GM19438 (cell line): ENCODE results near the gene BANP.
"Not testable (repeated sequence)": the region's sequence is repeated elsewhere in the genome, so short reads cannot be mapped to it uniquely, and the experiment has no call there.

ENCODE experiments used
- ATAC-seq: cut with Tn5 transposase; IDR thresholded peaks from one replicate; pipeline ENCODE4 v1.9.1; 2021; ENCODE audit warnings: low read depth; ENCODE audit not compliant: unreplicated experiment

Gene BANP

DNA sequence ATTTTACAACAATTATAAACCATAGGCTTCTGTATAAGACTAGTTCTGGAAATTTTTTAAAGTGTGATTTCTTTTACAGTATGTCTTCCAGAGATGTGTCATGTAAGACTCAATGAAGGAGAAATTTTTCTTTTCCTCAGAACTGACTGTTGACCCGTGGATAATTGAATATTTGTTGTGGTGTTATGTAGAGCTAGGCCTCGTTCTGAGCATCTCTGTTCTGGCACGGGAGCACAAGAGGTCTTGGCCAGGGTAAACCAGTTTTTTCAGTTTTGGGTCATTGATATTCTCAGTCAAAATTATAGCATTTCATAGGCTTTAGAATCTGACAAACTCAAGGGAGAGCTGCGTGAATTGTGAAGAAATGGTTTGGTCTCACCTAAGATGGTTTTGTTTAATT, 39.0 kb downstream of the BANP start:
- not testable (repeated sequence) for ATAC-seq

DNA sequence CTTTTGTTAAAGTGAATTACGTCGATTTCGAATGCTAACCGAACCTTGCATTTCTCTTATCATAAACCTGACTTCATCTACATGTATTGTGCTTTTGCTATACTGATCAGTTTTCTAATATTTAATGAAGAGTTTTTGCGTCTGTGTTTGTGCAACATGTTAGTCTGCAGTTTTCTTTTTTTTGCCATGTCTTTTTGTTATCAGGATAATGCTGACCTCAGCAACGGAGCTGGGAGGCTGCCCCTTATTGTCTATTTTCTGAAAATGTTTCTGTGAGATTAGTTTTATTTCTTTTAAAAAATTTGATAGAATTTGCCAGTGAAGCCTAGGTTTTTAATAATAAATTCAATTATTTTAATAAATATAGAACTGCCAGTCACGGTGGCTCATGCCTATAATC, 40.9 kb downstream of the BANP start:
- ATAC-seq, result not testable (repeated sequence)

DNA sequence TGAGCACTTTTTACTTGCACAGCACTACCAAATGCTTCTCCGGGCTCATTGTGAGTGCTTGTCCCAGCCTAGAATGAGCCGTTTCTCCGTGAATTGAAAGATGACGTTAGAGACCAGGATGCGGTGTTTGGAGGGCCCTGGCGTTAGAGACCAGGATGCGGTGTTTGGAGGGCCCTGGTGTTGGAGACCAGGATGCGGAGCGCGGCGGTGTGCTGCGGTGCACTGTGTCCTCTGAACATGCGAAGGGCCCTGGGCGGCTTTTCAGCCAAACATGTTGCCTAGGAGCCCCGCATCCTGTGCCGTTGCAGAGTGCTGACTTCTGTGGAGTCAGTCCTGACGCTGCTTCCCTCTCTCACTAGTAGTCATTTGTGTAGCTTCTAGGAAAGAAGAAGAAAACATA, 42.7 kb downstream of the BANP start:
- ATAC-seq, result no peak

DNA sequence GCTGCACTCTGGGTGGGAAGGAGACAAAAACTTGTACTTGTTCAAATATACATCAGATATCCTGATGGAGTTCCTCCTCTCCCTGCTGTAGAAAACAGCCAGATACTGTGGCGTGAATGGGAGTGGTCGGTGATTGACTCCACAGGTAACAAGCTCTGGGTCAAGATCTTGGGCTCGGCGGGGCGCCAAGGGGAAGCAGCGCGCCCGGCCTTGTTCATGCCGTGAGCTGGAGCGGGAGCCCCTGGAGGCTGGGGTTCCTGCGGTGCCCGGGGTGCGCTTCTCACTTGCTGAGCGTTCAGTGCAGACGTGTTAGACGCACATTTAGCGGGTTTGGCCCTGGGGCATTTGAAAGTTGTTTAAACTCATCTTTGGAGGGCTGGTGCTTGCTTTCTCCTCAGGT, 44.4 kb downstream of the BANP start:
- ATAC-seq, result no peak

DNA sequence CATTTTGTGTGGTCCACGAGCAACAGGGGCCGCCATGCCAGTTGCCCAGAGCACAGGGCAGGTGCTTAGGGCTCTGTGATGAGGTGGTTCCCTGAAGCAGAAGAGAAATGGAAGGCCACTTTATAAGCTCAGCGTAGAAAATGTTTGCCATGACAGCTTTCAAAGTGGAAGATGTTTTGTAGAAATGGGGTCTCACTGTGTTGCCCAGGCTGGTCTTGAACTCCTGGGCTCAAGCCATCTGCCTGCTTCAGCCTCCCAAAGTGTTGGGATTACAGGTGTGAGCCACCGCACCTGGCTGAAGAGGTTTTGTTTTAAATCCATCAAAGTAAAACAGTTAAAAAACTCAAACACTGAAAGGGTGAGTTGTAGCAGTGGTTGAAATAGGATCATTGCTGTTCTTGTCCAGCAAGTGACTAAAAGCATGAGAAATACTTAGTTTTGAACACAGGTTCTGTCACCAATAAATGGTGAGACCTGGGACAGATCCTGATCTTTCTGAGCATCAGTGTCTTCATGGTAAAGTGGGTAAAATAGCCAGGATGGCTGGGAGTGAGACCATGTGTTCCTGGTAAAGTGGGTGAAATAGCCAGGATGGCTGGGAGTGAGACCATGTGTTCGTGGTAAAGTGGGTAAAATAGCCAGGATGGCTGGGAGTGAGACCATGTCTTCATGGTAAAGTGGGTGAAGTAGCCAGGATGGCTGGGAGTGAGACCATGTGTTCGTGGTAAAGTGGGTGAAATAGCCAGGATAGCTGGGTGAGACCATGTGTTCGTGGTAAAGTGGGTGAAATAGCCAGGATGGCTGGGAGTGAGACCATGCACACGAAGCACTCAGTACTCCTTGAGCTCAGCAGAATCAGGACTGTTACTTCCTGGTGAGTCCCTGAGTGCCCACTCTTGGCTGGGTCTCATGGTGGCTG, 46.0 kb downstream of the BANP start:
- ATAC-seq, result no peak

DNA sequence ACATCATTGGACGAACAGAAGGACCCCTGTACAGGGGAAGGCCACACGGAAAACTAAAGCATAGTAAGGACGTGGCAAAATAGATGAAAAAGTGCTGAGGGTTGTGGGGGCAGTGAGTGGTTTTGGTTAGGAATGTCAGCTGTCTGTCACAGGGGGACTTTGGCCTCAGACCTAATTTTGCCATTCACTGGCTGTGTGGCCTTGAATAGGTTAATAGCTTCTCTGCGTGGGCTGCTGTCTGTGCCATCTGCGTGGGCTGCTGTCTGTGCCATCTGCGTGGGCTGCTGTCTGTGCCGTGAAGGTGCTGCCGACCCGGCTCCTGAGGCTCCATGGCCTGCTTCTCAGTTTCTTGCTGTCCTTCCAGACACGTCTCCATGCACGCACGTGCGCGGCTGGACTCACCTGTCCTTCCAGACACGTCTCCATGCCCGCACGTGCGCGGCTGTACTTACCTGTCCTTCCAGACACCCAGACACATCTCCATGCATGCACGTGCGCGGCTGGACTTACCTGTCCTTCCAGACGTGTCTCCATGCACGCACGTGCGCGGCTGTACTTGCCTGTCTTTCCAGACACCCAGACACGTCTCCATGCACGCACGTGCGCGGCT, 47.1 kb downstream of the BANP start:
- ATAC-seq, result not testable (repeated sequence)

DNA sequence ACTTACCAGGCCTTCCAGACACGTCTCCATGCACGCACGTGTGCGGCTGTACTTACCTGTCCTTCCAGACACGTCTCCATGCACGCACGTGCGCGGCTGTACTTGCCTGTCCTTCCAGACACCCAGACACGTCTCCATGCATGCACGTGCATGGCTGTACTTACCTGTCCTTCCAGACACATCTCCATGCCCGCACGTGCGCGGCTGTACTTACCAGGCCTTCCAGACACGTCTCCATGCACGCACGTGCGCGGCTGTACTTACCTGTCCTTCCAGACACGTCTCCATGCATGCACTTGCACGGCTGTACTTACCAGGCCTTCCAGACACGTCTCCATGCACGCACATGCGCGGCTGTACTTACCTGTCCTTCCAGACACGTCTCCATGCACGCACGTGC, 47.8 kb downstream of the BANP start:
- not testable (repeated sequence) for ATAC-seq

DNA sequence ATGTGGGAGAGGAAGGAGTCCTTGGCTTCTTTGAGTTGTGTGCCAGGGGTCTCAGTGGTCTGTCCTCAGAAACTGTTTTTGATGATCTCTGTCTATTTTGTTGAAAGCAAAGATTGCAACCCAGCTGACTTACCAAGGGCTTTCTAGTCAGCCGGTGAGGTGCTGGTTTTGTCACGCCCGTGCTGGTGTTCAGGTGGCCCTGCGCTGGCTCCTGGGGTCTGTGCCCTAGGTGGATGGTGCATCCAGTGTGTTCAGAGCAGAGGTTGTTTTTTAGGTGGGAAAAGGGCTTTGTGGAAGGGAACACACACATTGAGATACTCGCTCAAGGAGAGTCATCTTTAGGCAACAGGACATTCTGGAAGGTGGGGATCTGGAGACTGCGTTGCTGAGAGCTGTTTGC, 51.0 kb downstream of the BANP start:
- no peak for ATAC-seq

DNA sequence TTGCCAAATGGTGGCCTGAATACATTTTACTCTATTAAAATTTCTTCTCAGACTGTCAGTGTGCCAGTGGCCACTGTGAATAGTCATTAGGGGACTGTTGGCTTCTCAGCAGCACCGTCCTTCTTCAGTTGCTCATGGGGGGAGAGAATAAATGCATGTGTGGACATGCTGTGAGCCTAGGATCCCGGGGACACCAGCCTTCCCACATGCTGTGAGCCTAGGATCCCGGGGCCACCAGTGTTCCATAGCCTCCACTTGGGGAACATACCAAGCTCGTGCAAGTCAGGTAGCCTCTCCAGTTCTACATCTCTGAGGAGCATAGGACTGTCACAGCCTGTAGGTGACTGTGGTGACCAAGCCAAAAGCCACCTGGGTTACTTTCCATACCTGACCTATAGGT, 51.5 kb downstream of the BANP start:
- ATAC-seq, result no peak

DNA sequence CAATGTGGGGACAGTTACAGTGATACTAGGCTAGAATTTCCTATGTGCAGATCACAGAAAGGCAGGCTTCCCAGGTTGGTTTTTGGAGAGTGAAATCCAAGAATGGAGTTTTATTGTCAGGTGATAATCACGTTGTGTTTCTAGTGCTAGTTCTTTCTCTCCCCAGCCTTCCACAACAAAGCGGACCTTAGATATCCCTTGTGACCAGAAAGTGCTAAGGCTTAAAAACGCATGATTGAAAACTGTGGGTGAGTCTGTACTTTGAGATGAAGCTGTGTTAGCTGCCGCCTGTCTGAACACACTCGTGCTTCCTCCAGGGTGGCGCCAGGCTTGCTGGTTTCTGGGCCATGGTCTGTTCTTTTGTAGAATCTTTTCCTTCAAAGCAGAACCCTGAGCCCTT, 52.1 kb downstream of the BANP start:
- no peak for ATAC-seq

DNA sequence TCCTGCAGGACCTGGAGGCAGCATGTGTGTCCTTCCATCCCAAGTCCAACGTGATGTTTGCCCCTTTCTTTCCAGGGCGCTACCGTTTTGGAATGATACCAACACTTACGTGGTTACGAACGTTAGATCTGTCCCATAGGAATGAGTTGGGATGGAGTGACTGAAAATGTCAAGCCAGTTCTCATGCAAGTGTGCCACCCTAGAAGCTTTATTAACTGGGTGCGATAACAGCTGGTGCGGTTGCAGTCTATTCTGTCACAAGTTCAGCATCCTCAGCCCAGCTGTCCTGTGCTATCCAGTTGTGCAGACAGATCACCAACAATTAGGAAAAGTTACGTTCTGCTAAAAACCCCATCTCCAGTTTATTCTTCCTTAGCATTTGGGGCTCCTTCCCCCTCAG, 52.5 kb downstream of the BANP start:
- no peak for ATAC-seq

DNA sequence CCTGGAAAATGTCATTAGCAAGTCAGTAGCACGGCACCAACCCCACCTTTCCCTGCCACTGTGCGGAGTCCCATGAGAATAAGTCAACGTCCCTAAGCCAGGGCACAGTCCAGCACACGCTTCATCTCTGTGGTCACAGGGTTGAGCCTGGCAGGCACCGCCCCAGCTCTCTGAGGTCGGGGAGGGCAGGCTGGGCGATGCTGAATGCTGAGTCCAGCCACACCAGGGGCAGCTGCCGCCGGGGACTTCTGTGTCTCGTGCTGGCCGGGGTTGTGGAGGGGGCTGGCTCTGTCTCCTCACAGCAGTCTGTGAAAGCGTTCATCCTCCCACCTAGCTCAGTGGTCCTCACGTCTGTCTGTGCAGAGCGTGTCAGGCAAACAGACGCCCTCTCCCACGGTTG, 53.2 kb downstream of the BANP start:
- no peak for ATAC-seq

DNA sequence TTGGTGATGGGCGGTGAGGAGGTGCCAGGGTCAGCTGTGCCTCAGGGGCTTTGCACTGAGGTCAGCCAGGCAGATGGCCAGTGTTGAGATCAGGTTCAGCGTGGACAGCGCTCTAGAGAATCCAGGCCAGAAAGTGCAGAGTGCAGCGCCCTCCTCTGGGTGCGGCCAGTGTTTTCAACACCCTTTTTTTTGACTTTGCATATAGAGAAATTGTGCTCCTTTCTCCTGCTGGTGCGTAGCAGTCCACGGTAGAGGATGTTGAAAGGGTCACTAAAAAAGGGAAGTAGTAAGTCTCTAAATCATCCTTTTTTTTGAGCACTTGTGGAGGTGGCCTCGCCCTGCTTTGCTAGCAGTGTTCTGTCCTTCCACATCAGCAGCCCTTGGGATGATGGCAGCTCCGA, 53.9 kb downstream of the BANP start:
- no peak for ATAC-seq

DNA sequence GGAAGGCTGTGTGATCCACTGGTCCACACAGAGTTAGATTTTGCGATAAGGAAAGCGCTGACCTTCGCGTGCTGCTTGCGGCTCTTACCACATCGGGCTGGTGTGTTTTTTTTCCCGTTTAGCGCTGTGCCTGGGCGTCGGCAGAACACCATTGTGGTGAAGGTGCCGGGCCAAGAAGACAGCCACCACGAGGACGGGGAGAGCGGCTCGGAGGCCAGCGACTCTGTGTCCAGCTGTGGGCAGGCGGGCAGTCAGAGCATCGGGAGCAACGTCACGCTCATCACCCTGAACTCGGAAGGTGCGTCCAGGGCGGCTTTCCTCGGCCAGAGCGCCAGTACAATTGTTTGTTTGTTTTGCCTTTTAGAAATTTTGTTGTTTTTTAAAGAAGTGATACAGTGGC, 54.7 kb downstream of the BANP start:
- ATAC-seq, result no peak

DNA sequence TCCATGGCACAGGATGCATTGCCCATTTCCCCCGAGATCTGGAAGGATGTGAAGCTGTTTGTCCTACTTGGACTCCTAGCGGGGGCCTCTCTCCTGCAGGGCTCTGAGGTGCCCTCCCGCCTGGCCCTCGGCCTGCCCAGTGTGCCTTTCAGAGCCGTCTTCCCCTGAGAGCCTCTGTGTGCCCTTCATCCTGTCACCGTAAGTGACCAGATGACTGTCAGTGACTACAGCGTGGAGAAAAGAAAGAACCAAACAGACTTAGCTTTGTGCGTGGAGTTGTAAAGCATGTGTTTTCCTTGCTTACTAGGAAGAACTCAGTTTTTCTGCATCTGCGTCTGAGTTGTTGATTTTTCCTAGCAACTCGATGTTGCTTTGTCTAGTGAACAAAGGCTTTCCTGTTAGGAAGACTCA, 56.1 kb downstream of the BANP start:
- ATAC-seq, result no peak

DNA sequence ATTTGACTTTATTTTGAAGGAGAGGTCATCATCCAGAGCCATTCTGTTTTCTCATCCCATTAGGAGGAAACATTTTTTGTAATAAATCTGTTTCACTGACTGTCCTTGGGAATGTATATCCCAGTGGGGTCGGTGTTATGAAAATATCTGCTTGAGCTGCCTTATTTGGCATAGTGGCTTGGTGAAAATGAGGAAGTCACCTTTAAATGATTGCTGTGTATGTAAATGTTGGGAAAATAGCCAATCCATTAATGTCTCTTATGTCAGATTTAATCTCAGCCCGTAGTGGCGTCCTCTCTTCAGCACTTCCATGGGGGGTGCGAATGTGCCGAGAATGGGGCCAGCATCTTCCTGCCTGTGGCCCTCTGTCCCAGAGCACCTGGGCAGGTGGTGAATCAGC, 57.6 kb downstream of the BANP start:
- no peak for ATAC-seq

DNA sequence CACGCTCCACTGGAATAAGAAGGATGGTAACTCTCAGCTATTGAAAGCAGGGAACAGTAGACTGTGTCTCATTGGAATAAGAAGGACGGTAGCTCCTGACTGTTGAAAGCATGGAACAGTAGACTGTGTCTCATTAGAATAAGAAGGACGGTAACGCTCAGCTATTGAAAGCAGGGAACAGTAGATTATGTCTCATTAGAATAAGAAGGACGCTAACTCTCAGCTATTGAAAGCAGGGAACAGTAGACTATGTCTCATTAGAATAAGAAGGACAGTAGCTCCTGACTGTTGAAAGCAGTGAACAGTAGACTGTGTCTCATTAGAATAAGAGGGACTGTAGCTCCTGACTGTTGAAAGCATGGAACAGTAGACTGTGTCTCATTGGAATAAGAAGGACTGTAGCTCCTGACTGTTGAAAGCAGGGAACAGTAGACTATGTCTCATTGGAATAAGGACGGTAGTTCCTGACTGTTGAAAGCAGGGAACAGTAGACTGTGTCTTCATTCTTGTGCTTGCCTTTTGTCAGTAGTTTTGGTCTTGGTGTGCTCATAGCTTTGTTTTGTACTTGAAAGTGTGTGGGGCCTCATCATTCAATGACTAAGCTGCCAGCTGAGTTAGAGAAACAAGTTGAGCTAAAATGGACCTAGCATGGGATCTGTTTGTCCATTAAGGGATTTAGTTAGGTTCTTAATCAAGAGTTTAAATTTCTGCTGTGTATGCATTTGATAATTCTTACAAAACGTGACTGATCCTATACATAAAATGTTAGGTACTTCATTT, 58.5 kb downstream of the BANP start:
- no peak for ATAC-seq

DNA sequence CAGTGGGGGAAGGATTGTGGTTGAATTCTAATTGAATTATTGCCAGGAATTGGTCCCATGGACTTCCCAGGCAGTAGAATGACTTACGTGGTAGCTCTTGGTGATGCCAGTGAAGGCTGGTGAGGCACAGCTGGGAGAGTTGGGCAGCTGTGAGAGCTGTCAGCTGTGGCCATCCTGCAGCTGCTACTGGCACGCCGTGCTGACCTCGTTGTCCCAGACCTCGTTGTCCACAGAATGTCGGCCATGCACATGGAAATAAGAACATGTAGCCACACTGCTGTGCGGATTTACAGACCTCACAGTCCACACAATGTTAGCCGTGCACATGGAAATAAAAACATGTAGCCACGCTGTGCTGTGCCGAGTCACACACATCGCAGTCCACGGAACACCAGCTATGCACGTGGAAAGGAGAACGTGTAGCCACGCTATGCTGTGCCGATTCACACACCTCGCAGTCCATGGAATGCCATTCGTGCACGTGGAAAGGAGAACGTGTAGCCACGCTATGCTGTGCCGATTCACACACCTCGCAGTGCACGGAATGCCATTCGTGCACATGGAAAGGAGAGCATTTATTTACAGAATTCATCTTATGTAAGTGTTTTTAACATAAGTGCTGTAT, 59.2 kb downstream of the BANP start:
- no peak for ATAC-seq

DNA sequence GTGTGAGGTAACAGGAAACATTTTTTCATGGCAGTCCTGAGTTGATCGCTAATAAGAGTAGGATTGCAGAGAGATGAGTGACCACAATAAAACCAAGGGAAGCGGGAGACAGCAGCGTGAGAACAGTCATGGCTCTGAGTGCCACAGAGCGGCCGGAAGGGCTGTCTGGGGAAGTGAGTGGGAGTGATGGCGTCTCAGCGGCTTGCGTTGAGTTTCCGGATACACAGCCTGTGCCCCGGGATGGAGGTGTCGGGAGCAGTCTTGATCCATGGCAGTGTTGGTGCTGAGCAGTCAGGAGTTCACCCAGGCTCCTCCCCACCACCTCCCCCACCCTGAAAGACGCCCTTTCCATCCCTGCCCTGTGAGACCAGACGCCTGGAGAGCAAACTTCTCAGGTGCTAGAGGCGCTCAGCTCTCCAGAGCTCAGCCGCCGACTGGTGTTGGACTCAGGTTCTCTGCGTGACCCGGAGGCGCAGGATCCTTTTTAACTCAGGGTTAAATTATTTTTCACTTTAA, 59.8 kb downstream of the BANP start:
- ATAC-seq, result no peak

DNA sequence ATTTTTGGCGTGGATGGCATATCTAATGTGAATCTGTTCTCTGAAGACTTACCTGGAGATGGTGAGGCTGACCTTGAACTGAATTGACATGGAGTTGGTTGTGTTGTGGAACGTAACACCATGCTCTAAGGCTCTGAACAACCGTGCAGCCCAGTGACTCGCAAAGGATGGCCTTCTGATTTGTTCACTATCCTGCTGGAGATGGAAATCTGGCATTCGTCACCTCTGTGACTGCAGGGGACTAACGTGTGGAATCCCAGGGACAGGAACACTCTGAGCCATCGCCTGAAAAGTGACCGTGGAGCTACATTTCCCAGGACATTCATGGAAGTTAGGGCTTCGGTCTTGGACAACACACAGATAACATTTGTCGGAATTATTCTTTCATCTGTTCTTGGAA, 61.1 kb downstream of the BANP start:
- ATAC-seq, result no peak

DNA sequence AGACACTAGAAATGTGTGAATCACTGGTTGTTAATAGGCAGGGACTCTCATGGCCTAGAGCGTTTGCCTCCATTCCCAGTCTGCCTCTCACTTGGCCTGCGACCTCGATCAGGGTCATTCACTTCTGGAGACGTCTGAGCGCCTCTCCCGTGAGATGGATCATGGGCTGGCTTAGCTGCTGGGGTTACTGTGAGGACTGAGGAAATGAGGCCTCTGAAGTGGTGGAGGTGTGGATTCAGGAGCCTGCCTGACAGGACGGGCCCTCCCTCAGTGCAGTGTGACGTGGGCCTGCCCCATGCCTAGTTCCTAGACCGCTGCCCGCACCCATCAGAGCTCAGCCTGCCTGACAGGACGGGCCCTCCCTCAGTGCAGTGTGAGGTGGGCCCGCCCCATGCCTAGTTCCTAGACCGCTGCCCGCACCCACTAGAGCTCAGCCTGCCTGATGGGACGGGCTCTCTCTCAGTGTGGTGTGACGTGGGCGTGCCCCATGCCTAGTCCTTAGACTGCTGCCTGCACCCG, 61.9 kb downstream of the BANP start:
- ATAC-seq, result no peak
